GM23248 (cell line): ENCODE measurements around the gene LMAN2. TPM values are rescaled to one million over a fixed set of nuclear protein-coding genes. Genes with fewer than 3 reads are reported as not detected.

ENCODE experiments used
- DNase-seq: peaks from one replicate; pipeline ENCODE4 v3.0.0-alpha.2; 2015
- H2AFZ ChIP-seq: fragments of 200-600 bp; sonication (generic); 2 replicates; pipeline ENCODE4 v1.6.1; 2016; ENCODE audit warnings: antibody characterized with exemption
- H3F3A ChIP-seq: fragments of 200-600 bp; sonication (generic); 2 replicates; pipeline ENCODE4 v1.6.1; 2016; ENCODE audit warnings: mild to moderate bottlenecking, antibody characterized with exemption, mixed run types; ENCODE audit not compliant: insufficient read depth
- H3K27ac ChIP-seq: fragments of 200-600 bp; sonication (generic); 2 replicates; pipeline ENCODE4 v1.5.1; 2016; ENCODE audit warnings: mild to moderate bottlenecking
- H3K27me3 ChIP-seq: fragments of 200-600 bp; sonication (generic); replicated peaks from 2 replicates; pipeline ENCODE4 v1.6.1; 2016; ENCODE audit warnings: mild to moderate bottlenecking; ENCODE audit not compliant: insufficient read depth
- H3K36me3 ChIP-seq: fragments of 200-600 bp; sonication (generic); 2 replicates; pipeline ENCODE4 v1.6.1; 2016; ENCODE audit warnings: low read depth, mild to moderate bottlenecking
- H3K4me1 ChIP-seq: fragments of 200-600 bp; sonication (generic); 2 replicates; pipeline ENCODE4 v1.6.1; 2016; ENCODE audit warnings: mild to moderate bottlenecking; ENCODE audit not compliant: insufficient read depth
- H3K4me2 ChIP-seq: fragments of 200-600 bp; sonication (generic); one replicate; pipeline ENCODE4 v1.6.1; 2016; ENCODE audit warnings: mild to moderate bottlenecking; ENCODE audit not compliant: unreplicated experiment
- H3K4me3 ChIP-seq: fragments of 200-600 bp; sonication (generic); 2 replicates; pipeline ENCODE4 v1.5.1; 2016; ENCODE audit warnings: mild to moderate bottlenecking
- H3K79me2 ChIP-seq: fragments of 200-600 bp; sonication (generic); 2 replicates; pipeline ENCODE4 v1.6.1; 2016; ENCODE audit warnings: mild to moderate bottlenecking; ENCODE audit not compliant: insufficient read depth
- H3K9ac ChIP-seq: fragments of 200-600 bp; sonication (generic); 2 replicates; pipeline ENCODE4 v1.6.1; 2016; ENCODE audit warnings: mild to moderate bottlenecking
- H3K9me2 ChIP-seq: fragments of 200-600 bp; sonication (generic); 2 replicates; pipeline ENCODE4 v1.6.1; 2016; ENCODE audit warnings: mixed run types, mild to moderate bottlenecking, moderate library complexity; ENCODE audit not compliant: insufficient read depth
- H3K9me3 ChIP-seq: fragments of 200-600 bp; sonication (generic); one replicate; pipeline ENCODE4 v1.6.1; 2017; ENCODE audit warnings: low read depth
- H4K20me1 ChIP-seq: fragments of 200-600 bp; sonication (generic); 2 replicates; pipeline ENCODE4 v1.6.0; 2016; ENCODE audit not compliant: insufficient read depth
- EZH2 ChIP-seq: fragments of 200-600 bp; sonication (generic); IDR thresholded peaks from 2 replicates; pipeline ENCODE4 v1.6.1; 2018; ENCODE audit warnings: antibody characterized with exemption, mild to moderate bottlenecking; ENCODE audit not compliant: insufficient read depth, poor library complexity, severe bottlenecking
- EZH2phosphoT487 ChIP-seq: fragments of 200-600 bp; sonication (generic); IDR thresholded peaks from 2 replicates; pipeline ENCODE4 v1.6.1; 2018; ENCODE audit warnings: antibody characterized with exemption, moderate library complexity, mild to moderate bottlenecking, low read depth; ENCODE audit not compliant: insufficient read depth
- WGBS, 2 experiments: methylation state at CpG; one replicate each; pipeline ENCODE4 v1.1.6; 2015 to 2017; ENCODE audit warnings: low lambda C conversion rate in 2 of 2, low coverage in 1 of 2; ENCODE audit errors: missing lambda C conversion rate in 2 of 2; 5-methylcytosine and 5-hydroxymethylcytosine counted together
- in situ Hi-C: fragments of 300-500 bp; cut with MboI; formaldehyde crosslinking; loops from 2 replicates; pipeline ENCODE4 v1.15.0; 2020
- polyA plus RNA-seq: library from polyadenylated mRNA; unstranded; fragments of >200 nt; fragmentation: Nextera tagmentation; extraction: Ambion mirVana; gene quantifications from 2 replicates; pipeline ENCODE4 v1.2.1, GENCODE V29; 2016
- total RNA-seq: library from RNA; depleted of rRNA; stranded (reverse); fragments of >200 nt; shearing (Covaris generic); gene quantifications from 2 replicates; pipeline ENCODE4 v1.2.3, GENCODE V29; 2014; rRNA removed

Gene LMAN2
- total and polyA plus RNA-seq, 2 experiments from 2014 or later, result 303 to 313 TPM

DNA sequence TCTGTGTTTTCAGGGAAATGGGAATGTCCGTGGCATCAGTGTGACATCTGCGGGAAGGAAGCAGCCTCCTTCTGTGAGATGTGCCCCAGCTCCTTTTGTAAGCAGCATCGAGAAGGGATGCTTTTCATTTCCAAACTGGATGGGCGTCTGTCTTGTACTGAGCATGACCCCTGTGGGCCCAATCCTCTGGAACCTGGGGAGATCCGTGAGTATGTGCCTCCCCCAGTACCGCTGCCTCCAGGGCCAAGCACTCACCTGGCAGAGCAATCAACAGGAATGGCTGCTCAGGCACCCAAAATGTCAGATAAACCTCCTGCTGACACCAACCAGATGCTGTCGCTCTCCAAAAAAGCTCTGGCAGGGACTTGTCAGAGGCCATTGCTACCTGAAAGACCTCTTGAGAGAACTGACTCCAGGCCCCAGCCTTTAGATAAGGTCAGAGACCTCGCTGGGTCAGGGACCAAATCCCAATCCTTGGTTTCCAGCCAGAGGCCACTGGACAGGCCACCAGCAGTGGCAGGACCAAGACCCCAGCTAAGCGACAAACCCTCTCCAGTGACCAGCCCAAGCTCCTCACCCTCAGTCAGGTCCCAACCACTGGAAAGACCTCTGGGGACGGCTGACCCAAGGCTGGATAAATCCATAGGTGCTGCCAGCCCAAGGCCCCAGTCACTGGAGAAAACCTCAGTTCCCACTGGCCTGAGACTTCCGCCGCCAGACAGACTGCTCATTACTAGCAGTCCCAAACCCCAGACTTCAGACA, 57.5 kb downstream of the LMAN2 start:
- no peak overlapping the region for H3K4me3 ChIP-seq
- no peak overlapping the region for H3K27ac ChIP-seq
- in situ Hi-C loops, result no loop called here
- no peaks in the 10 kb centered on the region for H3K4me1 ChIP-seq
- H4K20me1 ChIP-seq, result no peaks in the 10 kb centered on the region
- H3K9me3 ChIP-seq, result no peaks in the 10 kb centered on the region
- no peak overlapping the region for H3K9ac ChIP-seq
- peaks cover 18% of the 10 kb centered on the region for H3F3A ChIP-seq
- H3K36me3 ChIP-seq, result peaks cover 41% of the 10 kb centered on the region
- H2AFZ ChIP-seq, result no peak overlapping the region
- H3K27me3 ChIP-seq, result no peaks in the 10 kb centered on the region
- DNase-seq, result no peak
- TF ChIP-seq EZH2phosphoT487 (no peak), EZH2 (no peak)
- no peaks in the 10 kb centered on the region for H3K9me2 ChIP-seq
- H3K4me2 ChIP-seq, result no peak overlapping the region
- 96 to 99% methylated on average over 12 of the region's 12 CpGs for WGBS, 2 experiments
- no peaks in the 10 kb centered on the region for H3K79me2 ChIP-seq

DNA sequence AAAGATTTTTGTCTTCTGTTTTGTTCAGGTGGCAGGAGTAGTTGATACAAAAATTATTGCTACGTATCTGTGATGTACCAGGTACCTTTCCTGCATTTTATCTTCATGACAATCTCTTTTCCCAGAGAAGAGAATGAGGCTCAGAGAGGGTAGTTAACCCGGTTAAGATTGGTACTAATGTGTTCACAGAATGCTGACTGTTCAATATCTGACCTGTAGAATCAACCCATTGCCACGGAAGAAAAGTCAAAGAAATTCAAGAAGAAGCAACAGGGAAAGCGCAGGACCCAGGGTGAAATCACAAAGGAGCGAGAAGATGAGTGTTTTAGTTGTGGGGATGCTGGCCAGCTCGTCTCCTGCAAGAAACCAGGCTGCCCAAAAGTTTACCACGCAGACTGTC, 59.7 kb downstream of the LMAN2 start:
- H3K27me3 ChIP-seq, result no peaks in the 10 kb centered on the region
- no peaks in the 10 kb centered on the region for H3K79me2 ChIP-seq
- H3K9me2 ChIP-seq, result no peaks in the 10 kb centered on the region
- no peaks in the 10 kb centered on the region for H3K4me1 ChIP-seq
- peaks cover 1% of the 10 kb centered on the region; the same call in 1 of the 2 replicates for H3F3A ChIP-seq
- H2AFZ ChIP-seq, result no peak overlapping the region
- in situ Hi-C loops, result no loop called here
- no peaks in the 10 kb centered on the region for H4K20me1 ChIP-seq
- H3K36me3 ChIP-seq, result peaks cover 49% of the 10 kb centered on the region
- DNase-seq, result no peak
- H3K27ac ChIP-seq, result no peak overlapping the region
- whole genome bisulfite sequencing, 2 experiments, result 95 to 97% methylated on average over 7 of the region's 7 CpGs
- H3K4me2 ChIP-seq, result no peak overlapping the region
- H3K4me3 ChIP-seq, result no peak overlapping the region
- TF ChIP-seq EZH2phosphoT487, result no peak
- no peak for TF ChIP-seq EZH2
- H3K9me3 ChIP-seq, result no peaks in the 10 kb centered on the region
- no peak overlapping the region for H3K9ac ChIP-seq

DNA sequence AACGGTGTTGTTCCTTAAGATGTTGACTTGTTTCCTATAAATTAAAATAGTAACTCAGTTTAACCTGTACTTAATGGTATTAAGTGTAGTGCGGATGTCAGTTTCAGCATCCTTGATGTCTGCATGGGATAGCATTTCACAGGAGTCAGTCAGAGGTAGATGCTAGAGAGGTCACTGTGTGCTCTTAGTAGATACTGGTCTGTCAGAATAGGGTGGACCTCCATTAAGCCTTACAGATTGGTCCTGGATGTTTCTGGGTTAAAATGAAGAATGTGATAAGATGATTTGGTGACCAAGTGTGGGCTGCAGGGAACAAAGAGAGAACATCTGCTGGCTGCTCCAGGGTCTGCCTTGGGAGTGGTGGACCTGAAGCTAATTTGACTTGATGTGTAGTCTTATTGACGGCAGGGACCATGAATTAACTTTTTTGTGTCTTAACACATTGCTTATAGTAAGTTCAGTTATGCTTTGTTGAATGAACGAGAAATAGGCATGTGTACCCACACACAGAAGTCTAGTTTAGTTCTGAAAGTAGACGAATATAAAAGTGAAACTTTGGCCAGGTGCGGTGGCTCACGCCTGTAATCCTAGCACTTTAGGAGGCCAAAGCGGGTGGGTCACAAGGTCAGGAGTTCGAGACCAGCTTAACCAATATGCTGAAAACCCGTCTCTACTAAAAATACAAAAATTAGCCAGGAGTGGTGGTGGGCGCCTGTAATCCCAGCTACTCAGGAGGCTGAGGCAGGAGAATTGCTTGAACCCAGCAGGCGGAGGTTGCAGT, 60.5 kb downstream of the LMAN2 start:
- Histone ChIP-seq H4K20me1 (no peaks in the 10 kb centered on the region), H3K27ac (no peak overlapping the region), H3K9me3 (no peaks in the 10 kb centered on the region), H3K4me3 (no peak overlapping the region), H3K79me2 (no peaks in the 10 kb centered on the region), H3F3A (no peaks in the 10 kb centered on the region), H2AFZ (no peak overlapping the region), H3K9ac (no peak overlapping the region), H3K4me2 (no peak overlapping the region), H3K4me1 (no peaks in the 10 kb centered on the region), H3K27me3 (no peaks in the 10 kb centered on the region), H3K9me2 (no peaks in the 10 kb centered on the region), H3K36me3 (peaks cover 53% of the 10 kb centered on the region)
- in situ Hi-C loops, result no loop called here
- TF ChIP-seq EZH2 (no peak), EZH2phosphoT487 (no peak)
- 94 to 95% methylated on average over 12 of the region's 12 CpGs for WGBS, 2 experiments
- DNase-seq, result no peak

DNA sequence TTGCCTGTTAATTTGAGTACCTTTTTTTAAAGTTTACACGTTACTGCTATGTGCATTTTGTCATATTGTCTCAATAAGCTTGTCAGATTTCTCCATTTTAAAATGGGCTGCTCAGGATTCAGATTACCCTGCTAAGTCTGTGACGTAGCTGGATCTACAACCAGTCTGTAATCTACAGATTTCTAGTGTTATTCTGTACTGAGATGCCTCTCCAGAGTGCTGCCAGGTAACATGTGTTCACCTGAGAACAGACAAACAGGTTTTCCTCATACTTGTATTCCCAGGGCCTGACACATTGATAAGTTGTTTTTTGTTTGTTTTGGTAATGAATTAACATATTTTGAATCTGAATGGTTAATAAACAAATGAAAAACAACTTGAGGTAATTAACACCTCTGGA, 63.3 kb downstream of the LMAN2 start:
- no peaks in the 10 kb centered on the region for H4K20me1 ChIP-seq
- DNase-seq, result no peak
- no peaks in the 10 kb centered on the region for H3F3A ChIP-seq
- peaks cover 56% of the 10 kb centered on the region for H3K36me3 ChIP-seq
- H3K4me2 ChIP-seq, result no peak overlapping the region
- no peaks in the 10 kb centered on the region for H3K9me2 ChIP-seq
- H3K9me3 ChIP-seq, result no peaks in the 10 kb centered on the region
- TF ChIP-seq EZH2phosphoT487 (no peak), EZH2 (no peak)
- in situ Hi-C loops, result no loop called here
- H3K79me2 ChIP-seq, result no peaks in the 10 kb centered on the region
- no peaks in the 10 kb centered on the region for H3K4me1 ChIP-seq
- H3K27me3 ChIP-seq, result no peaks in the 10 kb centered on the region
- 96 to 97% methylated on average over 2 of the region's 2 CpGs for WGBS, 2 experiments
- no peak overlapping the region for H3K9ac ChIP-seq
- H3K4me3 ChIP-seq, result no peak overlapping the region
- no peak overlapping the region for H2AFZ ChIP-seq
- H3K27ac ChIP-seq, result no peak overlapping the region

Other genes with a start within 250 kb of the LMAN2 start
- 29.7 and 31.9 TPM in 2 replicates for gene NSD1, start 217.9 kb downstream of the LMAN2 start, total RNA-seq
- gene NSD1, start 217.9 kb downstream of the LMAN2 start, polyA plus RNA-seq, result 25.9 and 26.9 TPM in 2 replicates
- 31.5 and 35.9 TPM in 2 replicates for gene RAB24, start 47.9 kb downstream of the LMAN2 start, total RNA-seq
- gene RAB24, start 47.9 kb downstream of the LMAN2 start, polyA plus RNA-seq, result 26.6 and 28.9 TPM in 2 replicates
- 184 and 212 TPM in 2 replicates for gene PRELID1, start 47.9 kb downstream of the LMAN2 start, total RNA-seq
- gene PRELID1, start 47.9 kb downstream of the LMAN2 start, polyA plus RNA-seq, result 253 and 255 TPM in 2 replicates
- 7.8 and 23.0 TPM in 2 replicates for gene MXD3, start 39.8 kb downstream of the LMAN2 start, total RNA-seq
- gene MXD3, start 39.8 kb downstream of the LMAN2 start, polyA plus RNA-seq, result 6.1 and 6.5 TPM in 2 replicates
- gene RGS14, start 6.3 kb upstream of the LMAN2 start, total RNA-seq, result 4.3 and 6.4 TPM in 2 replicates
- 2.2 and 2.5 TPM in 2 replicates for gene RGS14, start 6.3 kb upstream of the LMAN2 start, polyA plus RNA-seq
- gene SLC34A1, start 32.8 kb upstream of the LMAN2 start, total RNA-seq, result not detected in 2 replicates
- gene SLC34A1, start 32.8 kb upstream of the LMAN2 start, polyA plus RNA-seq, result not detected in 2 replicates
- gene PFN3, start 49.0 kb upstream of the LMAN2 start, total RNA-seq, result not detected in 2 replicates
- not detected in 2 replicates for gene PFN3, start 49.0 kb upstream of the LMAN2 start, polyA plus RNA-seq
- 0.43 and 1.3 TPM in 2 replicates for gene F12, start 57.9 kb upstream of the LMAN2 start, total RNA-seq
- gene F12, start 57.9 kb upstream of the LMAN2 start, polyA plus RNA-seq, result 1.2 and 1.8 TPM in 2 replicates
- 17.3 and 30.4 TPM in 2 replicates for gene GRK6, start 75.0 kb upstream of the LMAN2 start, total RNA-seq
- gene GRK6, start 75.0 kb upstream of the LMAN2 start, polyA plus RNA-seq, result 7.7 and 13.5 TPM in 2 replicates
- 23.9 and 24.8 TPM in 2 replicates for gene PRR7, start 95.1 kb upstream of the LMAN2 start, total RNA-seq
- gene PRR7, start 95.1 kb upstream of the LMAN2 start, polyA plus RNA-seq, result 10.5 and 11.1 TPM in 2 replicates
- gene DBN1, start 122.0 kb upstream of the LMAN2 start, total RNA-seq, result 224 and 257 TPM in 2 replicates
- gene DBN1, start 122.0 kb upstream of the LMAN2 start, polyA plus RNA-seq, result 160 and 163 TPM in 2 replicates
- gene PDLIM7, start 145.9 kb upstream of the LMAN2 start, total RNA-seq, result 320 and 357 TPM in 2 replicates
- 551 and 556 TPM in 2 replicates for gene PDLIM7, start 145.9 kb upstream of the LMAN2 start, polyA plus RNA-seq
- 0.25 and 0.97 TPM in 2 replicates for gene DOK3, start 158.2 kb upstream of the LMAN2 start, total RNA-seq
- 0.76 and 0.80 TPM in 2 replicates for gene DOK3, start 158.2 kb upstream of the LMAN2 start, polyA plus RNA-seq
- gene DDX41, start 165.3 kb upstream of the LMAN2 start, total RNA-seq, result 78.5 and 117 TPM in 2 replicates
- gene DDX41, start 165.3 kb upstream of the LMAN2 start, polyA plus RNA-seq, result 63.0 and 67.9 TPM in 2 replicates
- gene FAM193B, start 202.9 kb upstream of the LMAN2 start, total RNA-seq, result 21.9 and 22.9 TPM in 2 replicates
- gene FAM193B, start 202.9 kb upstream of the LMAN2 start, polyA plus RNA-seq, result 6.1 and 8.0 TPM in 2 replicates
- 137 and 138 TPM in 2 replicates for gene TMED9, start 240.5 kb upstream of the LMAN2 start, total RNA-seq
- 254 and 282 TPM in 2 replicates for gene TMED9, start 240.5 kb upstream of the LMAN2 start, polyA plus RNA-seq
- gene B4GALT7, start 248.5 kb upstream of the LMAN2 start, total RNA-seq, result 42.7 and 53.5 TPM in 2 replicates
- gene B4GALT7, start 248.5 kb upstream of the LMAN2 start, polyA plus RNA-seq, result 35.2 and 37.9 TPM in 2 replicates